ENCODE results near the gene GALNT2.

DNA sequence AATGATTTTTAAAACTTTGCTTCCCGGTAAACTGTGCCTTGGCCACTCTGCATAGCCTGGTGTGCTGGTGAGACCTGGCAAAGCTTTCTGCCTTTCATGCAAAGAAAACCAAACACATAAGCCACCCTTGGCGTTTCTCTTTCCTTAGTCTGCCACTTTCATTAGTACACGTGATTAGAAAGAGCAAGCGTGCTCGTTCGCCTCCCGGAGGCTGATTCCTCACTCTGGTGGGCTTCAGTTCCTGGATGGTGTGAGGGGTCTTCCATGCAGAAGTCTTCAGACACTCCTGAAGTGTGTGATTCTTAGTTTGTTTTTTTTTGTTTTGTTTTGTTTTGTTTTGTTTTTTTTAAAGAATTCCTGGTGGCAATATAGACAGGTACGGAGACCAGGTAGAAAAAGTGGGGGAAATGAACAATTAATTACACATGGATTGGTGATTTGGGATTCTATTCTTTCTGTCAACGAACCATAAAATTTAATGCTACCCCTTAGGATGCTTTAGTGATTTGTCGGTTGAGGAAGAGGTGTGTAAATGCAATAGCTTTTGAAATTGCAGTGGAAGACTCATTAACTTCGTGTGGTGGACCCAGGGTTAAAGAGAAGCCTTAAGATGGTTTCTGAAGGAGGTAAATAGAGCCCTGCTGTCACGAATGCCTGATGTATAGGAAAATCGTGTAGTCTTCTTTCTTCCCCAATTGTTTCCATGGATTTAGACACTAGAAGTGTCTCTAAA is 2.1 kb downstream of the GALNT2 start:
- TF ChIP-seq PHF8 (IDR thresholded peaks at IDR 0.05; ENCODE audit: borderline replicate concordance, low read depth), result no peak
- TF ChIP-seq, protein P1, sequence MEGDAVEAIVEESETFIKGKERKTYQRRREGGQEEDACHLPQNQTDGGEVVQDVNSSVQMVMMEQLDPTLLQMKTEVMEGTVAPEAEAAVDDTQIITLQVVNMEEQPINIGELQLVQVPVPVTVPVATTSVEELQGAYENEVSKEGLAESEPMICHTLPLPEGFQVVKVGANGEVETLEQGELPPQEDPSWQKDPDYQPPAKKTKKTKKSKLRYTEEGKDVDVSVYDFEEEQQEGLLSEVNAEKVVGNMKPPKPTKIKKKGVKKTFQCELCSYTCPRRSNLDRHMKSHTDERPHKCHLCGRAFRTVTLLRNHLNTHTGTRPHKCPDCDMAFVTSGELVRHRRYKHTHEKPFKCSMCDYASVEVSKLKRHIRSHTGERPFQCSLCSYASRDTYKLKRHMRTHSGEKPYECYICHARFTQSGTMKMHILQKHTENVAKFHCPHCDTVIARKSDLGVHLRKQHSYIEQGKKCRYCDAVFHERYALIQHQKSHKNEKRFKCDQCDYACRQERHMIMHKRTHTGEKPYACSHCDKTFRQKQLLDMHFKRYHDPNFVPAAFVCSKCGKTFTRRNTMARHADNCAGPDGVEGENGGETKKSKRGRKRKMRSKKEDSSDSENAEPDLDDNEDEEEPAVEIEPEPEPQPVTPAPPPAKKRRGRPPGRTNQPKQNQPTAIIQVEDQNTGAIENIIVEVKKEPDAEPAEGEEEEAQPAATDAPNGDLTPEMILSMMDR (IDR thresholded peaks at IDR 0.05), result no peak
- no peak for TF ChIP-seq POLR2AphosphoS2 (conservative IDR thresholded peaks at IDR 0.05; ENCODE audit: low read length)
- TF ChIP-seq POLR2A (IDR thresholded peaks at IDR 0.05; ENCODE audit: low read length), result no peak

All from A549 (cell line).